Measurements from ENCODE around the gene IGF2BP2.

The IGF2BP2 gene

DNA sequence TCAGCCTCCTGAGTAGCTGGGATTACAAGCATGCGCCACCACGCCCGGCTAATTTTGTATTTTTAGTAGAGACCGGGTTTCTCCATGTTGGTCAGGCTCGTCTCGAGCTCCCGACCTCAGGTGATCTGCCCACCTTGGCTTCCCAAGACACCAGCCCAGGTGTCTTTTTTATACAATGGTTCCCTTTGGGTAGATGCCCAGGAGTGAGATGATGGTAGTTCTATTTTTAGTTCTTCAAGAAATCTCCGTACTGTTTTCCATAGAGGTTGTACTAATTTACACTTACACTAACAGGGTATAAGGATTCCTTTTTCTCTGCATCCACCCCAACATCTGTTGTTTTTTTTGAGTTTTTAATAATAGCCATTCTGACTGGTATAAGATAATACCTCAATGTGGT, 94.3 kb downstream of the IGF2BP2 start:
- no peak for DNase-seq

DNA sequence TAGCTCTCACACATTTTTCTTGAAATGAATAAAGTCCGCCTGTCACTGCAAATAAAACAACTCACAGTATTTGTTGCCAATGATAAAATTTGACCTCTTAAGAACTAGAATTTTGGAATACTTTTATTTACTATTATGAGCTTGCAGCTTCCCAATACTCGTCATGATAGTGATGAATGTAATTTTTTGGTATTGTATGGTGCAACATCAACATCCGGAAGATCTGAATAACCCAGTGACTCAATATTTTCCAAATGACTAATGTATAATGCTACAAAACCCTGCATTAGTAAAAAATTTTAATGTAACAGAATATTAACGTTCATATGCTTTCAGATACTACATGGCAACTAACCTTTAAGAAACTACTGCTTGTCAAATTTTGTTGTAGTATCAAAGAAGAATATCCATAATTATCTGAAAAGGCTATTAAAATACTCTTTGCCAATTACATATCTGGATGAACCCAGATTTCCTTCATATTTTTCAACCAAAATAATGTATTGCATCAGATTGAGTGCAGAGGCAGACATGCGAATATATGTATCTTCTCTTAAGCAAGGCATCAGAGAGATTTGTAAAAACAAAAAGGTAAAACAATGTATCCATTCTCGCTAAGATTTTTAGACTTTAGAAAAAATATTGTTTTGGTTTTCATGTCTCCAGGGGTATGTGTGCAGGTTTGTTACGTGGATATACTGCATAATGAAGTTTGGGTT, 95.3 kb downstream of the IGF2BP2 start:
- DNase-seq = no peak

- DNase-seq = no peak
These were observed 96.1 kb downstream of the IGF2BP2 start for GRCh38 chr3:185728630-185729336.

DNA sequence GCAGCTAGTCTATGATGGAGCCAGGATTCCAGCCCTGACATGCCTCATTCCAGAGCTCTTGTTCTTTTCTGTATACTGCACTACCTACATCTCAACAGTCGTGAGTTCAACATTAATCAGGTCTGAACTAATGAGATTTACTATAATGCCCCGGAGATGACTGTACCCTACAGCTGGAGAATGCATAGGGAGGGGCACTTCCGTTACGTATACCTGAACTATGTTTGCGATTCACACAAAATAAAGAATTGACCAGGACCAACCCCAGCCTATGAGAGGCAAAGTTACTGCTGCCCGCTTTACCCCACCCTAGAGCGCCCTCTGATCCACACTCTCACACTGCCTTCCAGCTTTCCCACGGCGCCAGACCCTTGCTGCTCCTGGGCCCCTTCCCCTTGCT, 97.0 kb downstream of the IGF2BP2 start:
- DNase-seq = no peak

GRCh38 chr3:185726254-185726967, 98.4 kb downstream of the IGF2BP2 start:
- no peak for DNase-seq

DNA sequence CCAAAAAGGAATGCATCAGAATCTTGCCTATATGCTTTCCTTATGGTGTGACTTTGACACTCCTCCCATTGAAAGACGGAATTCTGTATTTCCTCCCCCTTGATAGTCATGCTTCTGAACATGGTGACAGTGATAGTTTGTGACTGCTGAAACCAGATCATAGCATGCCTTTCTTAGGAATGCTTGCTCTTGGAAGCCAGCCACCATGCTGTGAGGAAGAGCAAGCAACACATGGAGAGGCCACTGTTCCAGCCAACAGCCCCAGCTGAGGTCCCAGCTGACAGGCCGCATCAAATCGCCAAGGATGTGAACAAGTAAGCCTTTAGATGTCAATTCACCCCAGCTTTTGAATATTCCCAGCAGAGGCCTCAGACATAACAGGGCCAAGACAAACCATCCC, 100.1 kb downstream of the IGF2BP2 start:
- no peak for DNase-seq

DNA sequence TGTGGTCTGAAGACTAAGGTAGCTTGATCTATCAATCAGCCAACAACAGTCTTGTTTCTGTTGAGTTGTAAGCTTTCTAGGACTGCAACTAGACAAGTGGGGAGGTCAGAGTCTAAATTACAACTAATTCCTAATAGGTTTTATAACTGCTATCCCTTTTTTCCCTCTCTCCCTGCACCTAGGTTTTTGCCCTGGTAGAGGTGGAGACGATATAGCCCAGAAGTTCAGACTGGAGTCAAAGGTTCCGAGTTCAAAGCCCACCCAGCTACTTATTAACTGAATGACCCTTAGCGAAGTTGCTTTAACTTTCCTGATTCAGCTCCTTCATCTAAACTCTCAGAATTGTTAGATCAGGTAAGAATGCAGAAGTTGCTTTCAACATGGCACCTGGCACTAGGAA, 100.6 kb downstream of the IGF2BP2 start:
- DNase-seq = no peak

DNA sequence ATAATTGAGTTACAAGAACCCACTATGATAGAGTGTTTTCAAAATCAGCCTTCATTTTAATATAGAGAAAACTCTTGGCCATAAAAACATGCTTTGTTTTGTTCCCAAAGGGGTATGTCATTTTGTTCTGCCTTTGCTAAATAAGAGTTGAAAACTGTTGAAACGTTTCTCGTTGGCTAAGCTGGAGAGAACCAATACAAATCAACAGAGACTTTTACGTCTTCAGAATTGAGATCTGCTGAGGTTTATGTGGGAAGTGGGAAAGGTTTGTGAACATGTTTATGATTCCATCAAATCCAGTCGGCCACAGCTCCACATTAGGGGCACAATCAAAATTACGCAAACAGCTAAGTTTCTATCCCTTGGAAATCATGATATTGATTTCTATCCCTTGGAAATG, 102.0 kb downstream of the IGF2BP2 start:
- no peak for DNase-seq

DNA sequence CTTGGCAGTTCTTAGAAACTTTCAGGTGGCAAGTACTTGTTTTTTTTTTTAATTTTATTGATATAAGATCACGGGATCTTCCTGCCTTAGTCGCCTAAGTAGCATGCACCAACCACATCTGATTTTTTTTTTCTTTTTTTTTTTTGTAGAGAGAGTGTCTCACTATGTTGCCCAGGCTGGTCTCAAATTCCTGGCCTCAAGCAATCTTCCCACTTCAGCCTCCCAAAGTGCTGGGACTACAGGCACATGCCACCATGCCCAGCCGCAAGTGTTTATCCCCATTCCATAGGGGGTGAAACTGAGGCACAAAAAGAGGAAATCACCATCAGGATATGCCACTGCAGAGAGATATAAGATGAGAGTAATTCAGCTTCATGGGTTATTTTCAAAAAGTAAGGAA, 102.9 kb downstream of the IGF2BP2 start:
- no peak for DNase-seq

DNA sequence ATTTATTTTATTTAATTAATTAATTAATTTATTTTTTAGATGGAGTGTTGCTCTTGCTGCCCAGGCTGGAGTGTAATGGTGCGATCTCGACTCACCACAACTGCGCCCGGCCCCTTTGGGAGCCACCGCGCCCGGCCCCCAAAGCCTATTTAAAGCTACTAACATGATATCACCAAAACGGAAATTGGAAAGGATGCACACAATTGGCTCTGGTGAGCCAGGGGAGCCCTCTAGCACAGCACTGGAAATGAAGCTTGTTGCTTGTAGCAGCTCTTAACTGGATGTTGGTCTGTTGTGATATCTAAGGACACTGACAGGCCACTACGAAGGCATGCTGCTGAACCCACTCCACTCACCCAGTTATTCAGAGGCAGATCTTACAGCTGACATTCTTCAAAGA, 104.5 kb downstream of the IGF2BP2 start:
- no peak for DNase-seq

- DNase-seq = no peak
These were observed 105.9 kb downstream of the IGF2BP2 start for GRCh38 chr3:185718736-185719593.

DNA sequence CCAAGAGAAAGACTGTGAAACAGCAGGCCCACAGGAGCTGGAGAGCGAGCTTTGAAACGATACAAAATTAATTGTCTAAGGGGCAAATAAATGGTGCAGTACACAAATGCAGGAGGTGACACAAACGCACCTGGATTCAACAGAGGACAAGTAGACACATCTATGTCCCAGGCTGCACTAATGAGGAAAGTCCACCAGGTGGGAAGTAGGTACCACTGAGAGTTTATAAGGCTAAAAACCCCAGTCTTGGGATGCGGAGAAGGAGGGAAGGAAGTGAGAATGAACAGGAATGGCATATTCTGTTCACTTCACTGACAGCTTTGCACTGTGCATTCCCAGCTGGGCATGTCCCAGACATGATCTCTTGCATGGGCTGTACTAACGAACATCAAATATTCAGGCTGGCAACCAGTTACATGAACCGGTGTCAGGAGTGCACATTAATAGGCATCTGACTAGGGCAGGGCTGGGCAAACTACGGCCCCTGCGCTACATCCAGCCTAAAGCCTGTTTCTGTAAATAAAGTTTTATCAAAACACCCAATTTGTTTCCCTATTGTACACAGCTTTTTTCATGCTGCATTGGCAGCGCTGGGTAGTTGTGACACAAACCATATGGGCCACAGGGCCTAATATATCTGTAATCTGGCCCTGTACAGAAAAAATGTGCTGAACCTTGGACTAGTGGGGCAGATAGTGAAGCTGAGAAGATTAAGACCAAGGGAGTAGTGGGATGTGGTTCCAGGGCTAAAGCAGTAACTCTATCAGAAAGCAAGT, 107.0 kb downstream of the IGF2BP2 start:
- no peak for DNase-seq

DNA sequence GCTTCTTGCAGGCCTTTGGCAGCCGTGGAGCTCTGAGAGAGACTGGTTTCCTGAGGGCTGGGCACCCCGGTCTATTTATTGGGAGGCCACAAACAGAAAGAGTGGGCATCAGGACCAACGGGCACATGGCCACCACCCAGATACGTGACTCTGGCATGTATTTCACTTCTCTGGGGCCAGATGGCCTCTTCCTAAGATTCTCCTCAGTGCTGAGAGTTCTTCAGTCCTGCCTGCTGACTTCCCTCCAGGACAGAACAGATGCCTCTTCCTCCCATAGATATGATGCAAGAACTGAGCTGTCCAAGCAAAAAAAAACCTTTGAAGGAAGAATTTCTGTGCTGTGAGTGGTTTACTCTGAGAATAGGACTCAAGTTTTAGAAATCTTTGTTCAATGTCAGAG, 107.7 kb downstream of the IGF2BP2 start:
- no peak for DNase-seq

- no peak for DNase-seq
These were observed 108.3 kb downstream of the IGF2BP2 start for GRCh38 chr3:185716436-185717108.

GRCh38 chr3:185715091-185715490, 109.8 kb downstream of the IGF2BP2 start:
- DNase-seq = no peak

DNA sequence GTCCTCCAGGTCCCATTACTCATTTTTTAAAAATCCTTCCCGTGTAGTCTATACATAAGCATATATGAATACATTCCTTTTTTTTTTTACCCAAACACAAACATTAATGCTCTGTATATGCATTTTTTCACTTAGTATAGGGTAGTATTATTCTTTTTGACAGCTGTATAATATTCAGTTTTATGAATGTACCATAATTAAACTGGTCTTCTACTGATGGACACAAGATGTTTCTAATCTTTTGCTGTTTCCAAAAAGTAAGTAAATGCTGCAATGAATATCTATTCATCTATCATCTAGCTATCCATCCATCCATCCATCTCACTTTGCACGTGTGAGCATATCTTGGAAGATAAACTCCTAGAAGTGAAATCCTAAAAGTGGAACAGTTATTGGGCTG, 110.8 kb downstream of the IGF2BP2 start:
- DNase-seq = no peak

DNA sequence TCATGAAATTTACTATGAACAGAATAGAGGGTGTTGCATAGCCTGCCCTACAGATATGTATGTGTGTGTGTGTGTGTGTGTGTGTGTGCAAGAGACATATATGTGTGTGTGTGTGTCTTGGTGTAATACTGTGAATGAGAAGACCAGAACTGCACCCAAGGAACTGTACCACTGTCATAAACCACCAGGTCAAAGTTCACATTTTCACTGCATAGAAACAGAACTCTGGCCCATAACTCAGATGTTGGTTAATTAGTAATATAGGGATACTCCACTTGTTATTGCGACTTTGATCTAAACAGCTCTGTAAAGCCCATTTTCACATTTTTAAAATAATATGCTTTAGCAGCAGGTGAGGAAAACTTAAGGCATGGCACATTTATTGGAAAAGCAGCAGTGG, 111.8 kb downstream of the IGF2BP2 start:
- no peak for DNase-seq

DNA sequence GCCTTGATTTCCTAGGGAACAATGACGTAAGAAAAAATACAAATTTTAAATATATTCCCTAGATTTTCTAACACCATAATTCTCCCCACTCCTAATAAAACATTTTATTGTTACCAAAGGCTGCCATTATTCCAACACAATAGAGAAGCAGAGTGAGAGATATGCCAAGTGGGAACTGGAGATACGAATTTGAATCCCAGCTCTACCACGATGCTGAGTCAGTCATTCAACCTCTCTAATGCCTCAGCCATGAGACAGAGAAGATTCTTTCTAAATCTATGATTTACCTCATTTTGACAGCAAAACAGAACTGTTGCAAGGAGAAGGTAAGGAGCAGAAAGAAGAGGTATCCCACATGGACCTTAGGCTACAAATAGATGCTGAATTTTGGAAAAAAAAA, 112.5 kb downstream of the IGF2BP2 start:
- DNase-seq = no peak

- no peak for DNase-seq
These were observed 113.5 kb downstream of the IGF2BP2 start for GRCh38 chr3:185711255-185711870.

DNA sequence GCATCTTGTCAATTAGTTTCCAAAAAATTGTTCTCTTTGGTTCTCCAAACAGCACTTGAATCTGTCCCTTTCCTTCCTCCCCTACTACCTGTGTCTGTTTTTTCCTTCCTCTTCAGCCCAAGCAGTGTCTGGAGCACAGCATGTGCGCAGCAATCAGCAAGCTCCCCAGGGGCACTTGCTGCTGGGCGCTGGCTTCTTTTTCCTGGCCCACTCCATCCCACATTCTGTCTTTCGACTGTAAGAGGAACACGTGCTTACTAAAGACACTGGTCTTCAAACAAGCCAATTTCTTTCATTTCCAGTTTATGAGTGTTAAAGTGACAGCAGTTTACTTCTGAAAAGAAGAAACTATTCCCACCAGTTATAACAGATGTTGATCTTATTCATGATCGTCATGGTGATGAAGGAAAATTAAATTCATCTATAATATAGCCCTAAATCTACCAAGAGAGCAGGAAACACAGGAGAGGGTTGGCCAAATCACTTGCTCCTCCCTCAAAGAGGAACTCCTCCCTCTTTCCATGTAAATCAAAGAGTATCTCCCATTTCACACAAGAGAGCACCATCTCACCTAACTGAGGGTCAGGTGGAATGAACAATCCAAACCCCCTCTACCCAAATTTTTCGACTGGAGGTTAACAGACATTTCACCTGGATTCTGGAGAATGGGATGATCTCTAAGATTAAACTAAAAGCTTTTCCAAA, 115.4 kb downstream of the IGF2BP2 start:
- DNase-seq = no peak

DNA sequence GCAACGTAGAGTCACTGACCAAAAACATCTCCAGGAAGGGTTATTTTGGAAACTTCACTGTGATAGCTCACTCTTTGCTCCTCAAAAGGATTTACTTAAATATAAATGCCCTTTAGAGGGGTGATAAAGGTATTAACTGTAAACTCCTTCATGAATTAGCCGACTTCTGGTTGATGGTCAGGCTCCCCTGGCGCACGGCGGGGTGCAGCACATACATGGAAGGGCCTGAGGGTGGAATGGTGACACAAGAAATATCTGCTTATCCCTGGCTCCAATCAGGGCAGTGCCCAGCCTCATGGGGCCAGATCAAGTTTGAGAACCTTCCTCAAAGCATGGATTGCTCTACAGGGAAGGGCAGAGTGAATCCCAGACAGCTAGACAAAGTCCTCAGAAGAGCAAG, 116.5 kb downstream of the IGF2BP2 start:
- no peak for DNase-seq

Measured in NCI-H2081 treated with DMSO at 0.1 percent for 48 hours (cell line).